ENCODE results near the gene PLAAT4. TPM values are rescaled to one million over a fixed set of nuclear protein-coding genes. Genes with fewer than 3 reads are reported as not detected.

PLAAT4 gene
- total RNA-seq, 4 donors from 2014 or later = 18.0 to 40.5 (median 35.9) TPM

DNA sequence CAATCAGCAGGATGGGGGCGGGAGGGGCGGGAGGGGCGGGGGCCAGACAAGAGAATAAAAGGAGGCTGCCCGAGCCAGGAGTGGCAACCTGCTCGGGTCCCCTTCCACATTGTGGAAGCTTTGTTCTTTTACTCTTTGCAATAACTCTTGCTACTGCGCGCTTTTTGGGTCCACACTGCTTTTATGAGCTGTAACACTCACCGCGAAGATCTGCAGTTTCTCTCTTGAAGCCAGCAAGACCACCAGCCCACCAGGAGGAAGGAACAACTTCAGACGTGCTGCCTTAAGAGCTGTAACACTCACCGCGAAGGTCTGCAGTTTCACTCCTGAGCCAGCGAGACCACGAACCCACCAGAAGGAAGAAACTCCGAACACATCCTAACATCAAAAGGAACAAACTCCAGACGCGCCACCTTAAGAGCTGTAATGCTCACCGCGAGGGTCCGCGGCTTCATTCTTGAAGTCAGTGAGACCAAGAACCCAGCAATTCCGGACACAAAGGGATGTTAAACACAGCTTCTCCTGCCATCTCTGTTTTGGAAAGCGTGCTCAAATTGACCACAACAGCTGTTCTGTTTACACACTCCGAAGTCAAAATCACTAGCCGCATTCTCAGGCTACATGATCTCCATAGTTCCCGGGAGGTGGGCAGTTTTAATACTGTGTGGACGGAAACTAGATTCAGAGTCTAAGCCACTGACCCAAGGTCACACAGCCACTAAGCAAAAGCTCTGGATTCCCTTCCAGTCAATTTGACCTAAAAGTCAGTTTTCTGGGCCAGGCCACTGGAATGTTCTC, 14.7 kb downstream of the PLAAT4 start:
- ATAC-seq = no peak
- Histone ChIP-seq H3K4me1 (no peaks in the 10 kb centered on the region), H3K4me3 (no peak overlapping the region), H3K9me3 (no peaks in the 10 kb centered on the region), H3K36me3 (peaks cover 0 to 14% of the 10 kb centered on the region in 2 donors), H3K27me3 (no peaks in the 10 kb centered on the region), H3K27ac (no peak overlapping the region)
- no peak for TF ChIP-seq POLR2AphosphoS5 (IDR thresholded peaks at IDR 0.05)
- TF ChIP-seq, protein P1, sequence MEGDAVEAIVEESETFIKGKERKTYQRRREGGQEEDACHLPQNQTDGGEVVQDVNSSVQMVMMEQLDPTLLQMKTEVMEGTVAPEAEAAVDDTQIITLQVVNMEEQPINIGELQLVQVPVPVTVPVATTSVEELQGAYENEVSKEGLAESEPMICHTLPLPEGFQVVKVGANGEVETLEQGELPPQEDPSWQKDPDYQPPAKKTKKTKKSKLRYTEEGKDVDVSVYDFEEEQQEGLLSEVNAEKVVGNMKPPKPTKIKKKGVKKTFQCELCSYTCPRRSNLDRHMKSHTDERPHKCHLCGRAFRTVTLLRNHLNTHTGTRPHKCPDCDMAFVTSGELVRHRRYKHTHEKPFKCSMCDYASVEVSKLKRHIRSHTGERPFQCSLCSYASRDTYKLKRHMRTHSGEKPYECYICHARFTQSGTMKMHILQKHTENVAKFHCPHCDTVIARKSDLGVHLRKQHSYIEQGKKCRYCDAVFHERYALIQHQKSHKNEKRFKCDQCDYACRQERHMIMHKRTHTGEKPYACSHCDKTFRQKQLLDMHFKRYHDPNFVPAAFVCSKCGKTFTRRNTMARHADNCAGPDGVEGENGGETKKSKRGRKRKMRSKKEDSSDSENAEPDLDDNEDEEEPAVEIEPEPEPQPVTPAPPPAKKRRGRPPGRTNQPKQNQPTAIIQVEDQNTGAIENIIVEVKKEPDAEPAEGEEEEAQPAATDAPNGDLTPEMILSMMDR (IDR thresholded peaks at IDR 0.05) = no peak
- no peak for TF ChIP-seq EP300 (IDR thresholded peaks at IDR 0.05)
- TF ChIP-seq POLR2A (IDR thresholded peaks at IDR 0.05) = no peak
- WGBS, 2 donors (ENCODE audit: low coverage in 1 of 2) = 83 to 86% methylated on average over 9 to 10 of the region's 27 CpGs

DNA sequence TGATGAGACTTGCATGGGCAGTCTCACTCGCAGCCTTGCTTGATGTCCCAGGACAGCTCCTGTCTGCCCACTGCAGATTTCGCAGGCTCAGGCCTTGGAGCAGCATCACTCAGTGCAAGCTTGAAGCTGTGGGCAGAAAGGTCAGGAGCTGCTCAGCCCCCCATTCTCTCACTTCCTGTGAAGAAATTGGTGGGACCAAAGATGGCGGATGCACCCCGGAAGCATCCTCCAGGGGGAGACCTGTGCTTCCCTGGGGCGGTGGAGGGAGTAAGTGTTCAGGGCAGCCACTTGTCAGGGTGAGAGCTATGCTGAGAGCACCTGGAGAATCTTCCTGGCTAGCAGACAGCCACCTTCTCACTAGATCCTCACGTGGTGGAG, 15.3 kb downstream of the PLAAT4 start:
- WGBS, 2 donors (ENCODE audit: low coverage in 1 of 2) = 77 to 92% methylated on average over 3 to 5 of the region's 6 CpGs
- no peaks in the 10 kb centered on the region for H3K27me3 ChIP-seq
- no peak overlapping the region for H3K4me3 ChIP-seq
- no peak for TF ChIP-seq POLR2AphosphoS5 (IDR thresholded peaks at IDR 0.05)
- TF ChIP-seq, protein P1 (IDR thresholded peaks at IDR 0.05) = no peak
- no peak for TF ChIP-seq EP300 (IDR thresholded peaks at IDR 0.05)
- no peak for TF ChIP-seq POLR2A (IDR thresholded peaks at IDR 0.05)
- H3K36me3 ChIP-seq = peaks cover 0 to 9% of the 10 kb centered on the region in 2 donors
- no peaks in the 10 kb centered on the region for H3K4me1 ChIP-seq
- ATAC-seq = no peak
- no peaks in the 10 kb centered on the region for H3K9me3 ChIP-seq
- no peak overlapping the region for H3K27ac ChIP-seq

DNA sequence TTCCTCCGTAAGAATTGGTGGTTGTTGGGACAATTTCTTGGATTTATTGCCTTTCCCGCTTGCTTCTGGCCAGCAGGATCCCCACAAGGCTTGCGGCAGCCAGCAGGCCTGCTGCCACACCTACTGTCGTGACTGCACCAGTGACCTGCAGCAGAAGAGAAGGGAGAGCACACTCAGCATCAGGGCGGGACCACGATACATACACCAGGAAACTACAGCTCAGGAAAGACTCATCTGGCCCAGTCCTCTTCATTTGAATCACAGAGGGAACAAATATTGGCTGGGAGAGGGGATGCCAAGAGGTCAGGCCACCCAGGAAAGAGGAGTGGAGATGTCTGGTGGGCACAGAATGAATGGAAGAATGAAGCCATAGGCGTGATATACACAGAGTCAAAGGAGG, 16.3 kb downstream of the PLAAT4 start:
- H3K4me1 ChIP-seq = no peaks in the 10 kb centered on the region
- WGBS, 2 donors (ENCODE audit: low coverage in 1 of 2) = 80 to 87% methylated on average over 1 to 4 of the region's 7 CpGs
- H3K27ac ChIP-seq = no peak overlapping the region

DNA sequence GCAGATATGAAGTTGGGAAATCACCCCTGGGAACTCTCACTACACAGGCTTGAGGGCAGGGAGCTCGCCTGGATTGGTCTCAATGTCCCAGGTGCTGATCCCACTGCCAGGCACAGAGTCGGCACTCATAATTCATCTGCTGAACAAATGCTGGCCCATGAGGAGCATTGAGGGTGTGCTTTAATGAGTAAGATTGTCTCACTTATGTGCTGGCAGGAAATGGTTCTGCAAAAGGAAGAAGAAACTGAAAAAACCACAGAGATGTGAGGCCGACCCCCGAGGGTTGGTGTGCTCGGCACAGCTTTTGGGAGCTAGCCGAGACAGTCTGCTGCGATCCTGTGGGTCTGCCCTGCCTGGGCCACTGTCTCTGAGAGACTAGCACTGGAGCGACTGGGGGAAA, 17.2 kb downstream of the PLAAT4 start:
- Histone ChIP-seq H3K4me1 (no peaks in the 10 kb centered on the region), H3K27ac (no peak overlapping the region), H3K27me3 (no peaks in the 10 kb centered on the region), H3K36me3 (no peaks in the 10 kb centered on the region), H3K4me3 (no peak overlapping the region), H3K9me3 (no peaks in the 10 kb centered on the region)
- 40 to 80% methylated on average over 1 to 6 of the region's 8 CpGs for WGBS, 2 donors (ENCODE audit: low coverage in 1 of 2)
- no peak for ATAC-seq
- no peak for TF ChIP-seq EP300 (IDR thresholded peaks at IDR 0.05)
- TF ChIP-seq POLR2AphosphoS5 (IDR thresholded peaks at IDR 0.05) = no peak
- TF ChIP-seq, protein P1 (IDR thresholded peaks at IDR 0.05) = no peak
- TF ChIP-seq POLR2A (IDR thresholded peaks at IDR 0.05) = no peak

More for the DNA sequence above, 16.3 kb downstream of the PLAAT4 start:
- no peak for ATAC-seq
- TF ChIP-seq POLR2AphosphoS5 (IDR thresholded peaks at IDR 0.05) (no peak), POLR2A (IDR thresholded peaks at IDR 0.05) (no peak), EP300 (IDR thresholded peaks at IDR 0.05) (no peak)
- TF ChIP-seq, protein P1 (IDR thresholded peaks at IDR 0.05) = no peak
- H3K9me3 ChIP-seq = no peaks in the 10 kb centered on the region
- H3K36me3 ChIP-seq = no peaks in the 10 kb centered on the region
- no peak overlapping the region for H3K4me3 ChIP-seq
- no peaks in the 10 kb centered on the region for H3K27me3 ChIP-seq

DNA sequence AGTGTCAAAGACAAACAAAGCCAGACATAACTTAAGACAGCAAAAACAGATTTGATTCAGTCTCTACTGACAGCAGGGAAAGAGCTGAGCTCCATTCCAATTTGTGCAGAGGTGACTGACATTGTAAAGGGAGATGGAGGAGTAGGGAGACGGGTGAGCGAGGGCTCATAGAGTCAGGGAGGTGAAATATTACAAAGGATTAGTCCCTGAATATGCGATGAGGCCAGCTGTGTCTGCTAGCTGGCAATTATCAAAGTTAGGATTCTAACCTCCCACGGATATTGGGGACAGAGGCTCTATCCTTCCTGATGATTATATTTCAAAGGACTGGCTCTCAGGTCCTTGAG, 18.2 kb downstream of the PLAAT4 start:
- Histone ChIP-seq H3K27ac (no peak overlapping the region), H3K4me1 (no peaks in the 10 kb centered on the region), H3K36me3 (no peaks in the 10 kb centered on the region), H3K4me3 (no peak overlapping the region), H3K9me3 (no peaks in the 10 kb centered on the region), H3K27me3 (no peaks in the 10 kb centered on the region)
- ATAC-seq = no peak
- TF ChIP-seq POLR2A (IDR thresholded peaks at IDR 0.05) = no peak
- TF ChIP-seq, protein P1 (IDR thresholded peaks at IDR 0.05) = no peak
- TF ChIP-seq EP300 (IDR thresholded peaks at IDR 0.05) = no peak
- TF ChIP-seq POLR2AphosphoS5 (IDR thresholded peaks at IDR 0.05) = no peak
- WGBS, 2 donors (ENCODE audit: low coverage in 1 of 2) = 63 to 77% methylated on average over 4 of the region's 4 CpGs

Data from gastroesophageal sphincter (tissue), 4 donors.